ENCODE results near the gene NDE1. TPM values are rescaled to one million over a fixed set of nuclear protein-coding genes. Genes with fewer than 3 reads are reported as not detected.

Gene NDE1
- total RNA-seq = 55.0 TPM

GRCh38 chr16:15650019-15650697, at the start of gene NDE1:
Gene NDE1 (plus strand): TSS chr16:15650245. CDS start chr16:15664779, 14,534 bp downstream.
- no peak for DNase-seq (ENCODE audit: extremely low spot score in 2 of 2)
- TF ChIP-seq POLR2A (IDR thresholded peaks at IDR 0.05) = peak in 1 of 2 donors; percentile 75
- no peak for TF ChIP-seq CTCF (IDR thresholded peaks at IDR 0.05)
- peak in 1 of 2 donors; percentile 76 for TF ChIP-seq POLR2AphosphoS5 (IDR thresholded peaks at IDR 0.05; ENCODE audit: insufficient read depth in 1 of 2, low read depth in 1 of 2)
- H3K4me3 ChIP-seq = peak within 1 kb of the TSS; percentile 86 to 94
- intact Hi-C loops (cut with DNase I) = no loop called here
- H3K36me3 ChIP-seq = no peaks in the 10 kb centered on the region
- H3K27me3 ChIP-seq = no peaks in the 10 kb centered on the region
- peak within 1 kb of the TSS; percentile 95 for H3K27ac ChIP-seq
- H3K4me1 ChIP-seq = peaks cover 34% of the 10 kb centered on the region
- H3K9me3 ChIP-seq = no peaks in the 10 kb centered on the region

GRCh38 chr16:15601212-15601879, 48.7 kb upstream of the NDE1 start:
- DNase-seq (ENCODE audit: extremely low spot score in 2 of 2) = no peak
- peaks cover 0 to 80% of the 10 kb centered on the region in 2 donors for H3K36me3 ChIP-seq
- intact Hi-C loops (cut with DNase I) = no loop called here
- H3K4me1 ChIP-seq = no peaks in the 10 kb centered on the region
- H3K27ac ChIP-seq = no peak overlapping the region
- no peak for TF ChIP-seq CTCF (IDR thresholded peaks at IDR 0.05)
- no peak for TF ChIP-seq POLR2A (IDR thresholded peaks at IDR 0.05)
- no peak for TF ChIP-seq POLR2AphosphoS5 (IDR thresholded peaks at IDR 0.05; ENCODE audit: insufficient read depth in 1 of 2, low read depth in 1 of 2)
- no peaks in the 10 kb centered on the region for H3K27me3 ChIP-seq
- no peaks in the 10 kb centered on the region for H3K9me3 ChIP-seq
- no peak overlapping the region for H3K4me3 ChIP-seq

GRCh38 chr16:15602285-15603044, 47.6 kb upstream of the NDE1 start:
- no peak for DNase-seq (ENCODE audit: extremely low spot score in 2 of 2)
- no peaks in the 10 kb centered on the region for H3K27me3 ChIP-seq
- H3K9me3 ChIP-seq = no peaks in the 10 kb centered on the region
- H3K36me3 ChIP-seq = peaks cover 0 to 72% of the 10 kb centered on the region in 2 donors
- TF ChIP-seq CTCF (IDR thresholded peaks at IDR 0.05) = no peak
- no peak for TF ChIP-seq POLR2A (IDR thresholded peaks at IDR 0.05)
- no peak for TF ChIP-seq POLR2AphosphoS5 (IDR thresholded peaks at IDR 0.05; ENCODE audit: insufficient read depth in 1 of 2, low read depth in 1 of 2)
- H3K4me1 ChIP-seq = peaks cover under 1% of the 10 kb centered on the region
- no peak overlapping the region for H3K27ac ChIP-seq
- intact Hi-C loops (cut with DNase I) = no loop called here
- H3K4me3 ChIP-seq = no peak overlapping the region

- no peak for DNase-seq (ENCODE audit: extremely low spot score in 2 of 2)
- TF ChIP-seq POLR2A (IDR thresholded peaks at IDR 0.05) (no peak), POLR2AphosphoS5 (IDR thresholded peaks at IDR 0.05; ENCODE audit: insufficient read depth in 1 of 2, low read depth in 1 of 2) (no peak)
- Histone ChIP-seq H3K27ac (peak overlapping the region; percentile 7), H3K4me3 (no peak overlapping the region), H3K9me3 (no peaks in the 10 kb centered on the region), H3K36me3 (peaks cover 0 to 55% of the 10 kb centered on the region in 2 donors), H3K27me3 (no peaks in the 10 kb centered on the region), H3K4me1 (peaks cover 6% of the 10 kb centered on the region)
- intact Hi-C loops (cut with DNase I) = no loop called here
These were observed 45.3 kb upstream of the NDE1 start for GRCh38 chr16:15604460-15605440.
